ENCODE data around the gene C9orf153.

C9orf153 gene

DNA sequence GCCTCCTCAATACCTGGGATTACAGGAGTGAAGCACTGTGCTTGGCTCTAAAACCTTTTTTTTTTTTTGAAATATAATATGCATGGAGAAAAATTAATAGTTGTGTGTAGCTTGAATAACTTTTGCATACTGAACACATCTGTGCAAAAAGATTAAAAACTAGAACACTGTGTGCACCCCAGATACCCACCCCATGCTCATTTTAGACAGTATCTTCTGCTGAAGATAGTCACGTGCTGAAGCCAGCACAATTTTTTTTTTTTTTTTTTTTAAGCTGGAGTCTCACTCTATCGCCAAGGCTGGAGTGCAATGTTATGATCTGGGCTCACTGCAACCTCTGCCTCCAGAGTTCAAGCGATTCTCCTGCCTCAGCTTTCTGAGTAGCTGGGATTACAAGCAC, 39.9 kb downstream of the C9orf153 start:
- TF ChIP-seq, protein P1, sequence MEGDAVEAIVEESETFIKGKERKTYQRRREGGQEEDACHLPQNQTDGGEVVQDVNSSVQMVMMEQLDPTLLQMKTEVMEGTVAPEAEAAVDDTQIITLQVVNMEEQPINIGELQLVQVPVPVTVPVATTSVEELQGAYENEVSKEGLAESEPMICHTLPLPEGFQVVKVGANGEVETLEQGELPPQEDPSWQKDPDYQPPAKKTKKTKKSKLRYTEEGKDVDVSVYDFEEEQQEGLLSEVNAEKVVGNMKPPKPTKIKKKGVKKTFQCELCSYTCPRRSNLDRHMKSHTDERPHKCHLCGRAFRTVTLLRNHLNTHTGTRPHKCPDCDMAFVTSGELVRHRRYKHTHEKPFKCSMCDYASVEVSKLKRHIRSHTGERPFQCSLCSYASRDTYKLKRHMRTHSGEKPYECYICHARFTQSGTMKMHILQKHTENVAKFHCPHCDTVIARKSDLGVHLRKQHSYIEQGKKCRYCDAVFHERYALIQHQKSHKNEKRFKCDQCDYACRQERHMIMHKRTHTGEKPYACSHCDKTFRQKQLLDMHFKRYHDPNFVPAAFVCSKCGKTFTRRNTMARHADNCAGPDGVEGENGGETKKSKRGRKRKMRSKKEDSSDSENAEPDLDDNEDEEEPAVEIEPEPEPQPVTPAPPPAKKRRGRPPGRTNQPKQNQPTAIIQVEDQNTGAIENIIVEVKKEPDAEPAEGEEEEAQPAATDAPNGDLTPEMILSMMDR (conservative IDR thresholded peaks at IDR 0.05; ENCODE audit: low read depth, low read length): no peak
- no peak overlapping the region for H3K4me3 ChIP-seq (ENCODE audit: low read depth, low read length)
- DNase-seq (ENCODE audit: low read depth): no peak

DNA sequence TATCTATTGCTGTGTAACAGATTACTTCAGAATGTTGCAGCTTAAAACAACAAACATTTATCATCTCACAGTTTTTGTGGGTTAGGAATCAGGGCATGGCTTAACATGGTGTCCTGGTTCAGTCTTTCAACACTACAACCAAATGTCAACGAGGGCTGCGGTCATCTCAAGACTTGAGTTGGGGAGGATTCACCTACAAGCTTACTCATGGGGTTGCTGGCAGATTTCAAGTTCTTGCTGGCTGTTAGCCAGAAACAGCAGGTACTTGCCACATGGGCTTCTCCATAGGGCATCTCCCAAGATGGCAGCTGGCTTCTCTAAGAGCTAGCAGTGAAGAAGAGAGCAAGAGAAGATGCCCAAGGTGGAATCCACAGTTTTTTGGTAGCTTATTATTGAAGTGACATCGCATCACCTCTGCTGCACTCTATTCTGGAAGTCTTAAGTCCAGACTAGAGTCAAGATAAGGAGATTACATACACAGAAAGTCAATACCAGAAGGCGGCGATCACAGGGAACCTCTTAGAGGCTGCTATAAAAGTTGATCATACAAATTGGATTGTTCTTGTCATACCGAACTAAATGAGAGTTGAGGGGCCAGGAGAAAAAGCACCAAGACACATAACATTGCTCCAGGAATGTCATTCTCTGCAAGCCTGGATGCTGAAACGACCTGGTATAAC, 42.2 kb downstream of the C9orf153 start:
- H3K4me3 ChIP-seq (ENCODE audit: low read depth, low read length): no peak overlapping the region
- TF ChIP-seq, protein P1 (conservative IDR thresholded peaks at IDR 0.05; ENCODE audit: low read depth, low read length): no peak
- DNase-seq (ENCODE audit: low read depth): peak; percentile 7

DNA sequence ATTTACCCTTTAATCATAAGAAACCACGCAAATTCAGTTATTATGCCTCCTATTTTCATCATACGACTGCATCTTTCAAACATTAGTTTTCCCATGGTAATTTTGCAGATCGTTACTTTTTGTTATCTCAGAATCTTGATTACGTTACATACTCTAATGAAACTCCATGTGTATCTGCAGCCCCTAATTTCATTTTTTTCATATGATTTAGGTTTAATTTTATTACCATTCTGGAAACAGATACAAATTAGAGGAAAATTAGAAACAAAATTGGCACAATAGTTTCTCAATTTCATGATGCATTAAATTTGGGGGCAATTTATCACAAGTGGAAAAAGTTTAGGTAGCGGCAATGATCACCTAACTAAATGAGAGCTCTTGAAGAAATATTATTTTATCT, 52.3 kb downstream of the C9orf153 start:
- no peak for DNase-seq (ENCODE audit: low read depth)
- TF ChIP-seq, protein P1 (conservative IDR thresholded peaks at IDR 0.05; ENCODE audit: low read depth, low read length): no peak
- no peak overlapping the region for H3K4me3 ChIP-seq (ENCODE audit: low read depth, low read length)

DNA sequence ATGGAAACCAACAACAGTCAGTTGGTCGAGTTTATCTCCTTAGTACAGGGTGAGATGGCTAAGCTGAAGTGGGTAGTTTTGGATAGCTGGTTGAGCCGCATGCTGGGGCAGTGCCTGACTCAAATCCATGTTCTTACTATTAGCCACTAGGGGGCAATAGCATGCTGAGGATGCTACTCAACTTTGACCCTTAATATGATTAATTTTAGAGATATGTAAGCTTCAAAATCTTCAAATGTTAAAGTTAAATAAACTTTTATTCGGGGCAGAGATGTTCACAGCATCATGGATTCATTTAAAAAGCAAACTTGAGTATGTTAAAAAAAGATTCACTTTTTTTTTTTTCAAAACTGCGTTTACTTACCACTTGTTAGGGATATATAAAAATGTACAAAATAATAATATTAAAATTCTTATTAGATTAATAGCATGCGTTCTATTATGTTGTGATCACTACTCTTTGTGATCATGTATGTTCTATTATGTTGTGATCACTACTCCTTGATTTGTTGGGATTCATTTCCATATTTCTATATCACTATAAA, 57.0 kb downstream of the C9orf153 start:
- DNase-seq (ENCODE audit: low read depth): peak; percentile 77
- H3K4me3 ChIP-seq (ENCODE audit: low read depth, low read length): no peak overlapping the region
- TF ChIP-seq, protein P1 (conservative IDR thresholded peaks at IDR 0.05; ENCODE audit: low read depth, low read length): peak; percentile 84

DNA sequence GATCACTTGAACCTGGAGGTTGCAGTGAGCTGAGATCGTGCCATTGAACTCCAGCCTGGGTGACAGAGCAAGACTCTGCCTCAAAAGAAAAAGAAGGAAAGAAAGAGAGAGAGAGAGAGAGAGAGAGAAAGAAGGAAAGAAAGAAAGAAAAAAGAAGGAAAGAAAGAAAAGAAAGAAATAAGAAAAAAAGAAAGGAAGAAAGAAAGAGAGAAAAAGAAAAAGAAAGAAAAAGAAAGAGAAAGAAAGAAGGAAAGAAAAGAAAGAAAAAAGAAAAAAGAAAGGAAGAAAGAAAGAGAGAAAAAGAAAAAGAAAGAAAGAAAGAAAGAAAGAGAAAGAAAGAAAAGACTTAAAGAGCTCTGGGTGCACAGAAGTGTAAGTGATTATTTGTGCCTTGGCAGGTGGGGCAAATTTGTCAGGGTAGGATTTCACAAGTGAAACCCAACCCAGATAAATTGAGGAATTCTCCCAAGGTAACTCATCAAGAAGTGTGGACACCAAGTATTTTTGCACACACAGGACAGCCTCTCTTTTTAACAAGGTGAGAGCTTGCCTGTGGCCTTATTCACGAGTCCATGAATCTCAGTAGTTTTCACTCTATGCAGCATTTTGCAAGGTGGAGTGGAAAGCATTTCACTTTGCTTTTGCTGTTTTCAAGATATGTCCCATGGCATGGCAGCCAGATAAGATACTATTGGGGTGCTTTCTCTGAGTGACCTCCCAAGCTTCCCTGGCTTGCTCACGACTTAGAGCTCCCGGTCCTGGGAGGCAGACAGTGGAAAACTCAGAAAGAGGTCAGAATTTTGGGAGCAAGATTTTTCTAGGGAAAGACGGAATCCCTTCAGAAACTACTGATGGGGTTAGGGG, 57.8 kb downstream of the C9orf153 start:
- TF ChIP-seq, protein P1 (conservative IDR thresholded peaks at IDR 0.05; ENCODE audit: low read depth, low read length): no peak
- H3K4me3 ChIP-seq (ENCODE audit: low read depth, low read length): no peak overlapping the region
- DNase-seq (ENCODE audit: low read depth): no peak

DNA sequence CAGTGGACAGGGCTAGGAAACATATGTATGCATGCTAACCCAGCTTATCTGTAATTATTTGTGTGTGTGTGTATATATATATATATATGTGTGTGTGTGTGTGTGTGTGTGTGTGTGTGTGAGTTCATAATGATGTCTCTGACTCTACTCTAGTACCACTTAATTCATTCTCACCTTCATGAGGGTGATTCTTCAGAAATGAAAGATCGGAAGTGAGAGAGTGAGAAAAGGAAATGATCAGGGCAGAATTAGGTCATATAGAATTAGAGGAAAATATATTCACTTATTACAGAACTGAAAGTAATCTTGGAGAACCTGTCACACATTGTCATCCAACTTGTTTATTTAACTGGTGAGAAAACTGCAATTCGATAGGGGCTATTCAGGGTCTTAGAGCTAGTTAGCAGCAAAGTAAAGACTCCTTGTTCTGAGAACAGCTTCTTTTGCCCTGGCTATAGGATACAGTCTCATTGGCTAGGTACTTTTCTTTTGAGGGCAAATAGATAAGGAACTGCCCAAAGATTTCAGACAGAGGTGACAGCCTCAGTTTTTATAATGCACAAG, 58.8 kb downstream of the C9orf153 start:
- no peak for DNase-seq (ENCODE audit: low read depth)
- no peak overlapping the region for H3K4me3 ChIP-seq (ENCODE audit: low read depth, low read length)
- TF ChIP-seq, protein P1 (conservative IDR thresholded peaks at IDR 0.05; ENCODE audit: low read depth, low read length): no peak
